Left ventricle myocardium inferior (tissue), 1 donor: ENCODE measurements around the gene SH3GL1. TPM values are rescaled to one million over a fixed set of nuclear protein-coding genes. Genes with fewer than 3 reads are reported as not detected.

Experiments
- DNase-seq: peaks from one replicate; pipeline ENCODE4 v3.0.0-alpha.2; 2020
- H3K27ac ChIP-seq: fragments of 200-600 bp; replicated peaks from 2 replicates; pipeline ENCODE4 v1.8.0; 2021
- H3K27me3 ChIP-seq: fragments of 200-600 bp; 2 replicates; pipeline ENCODE4 v1.8.0; 2021; ENCODE audit warnings: low read depth
- H3K36me3 ChIP-seq: fragments of 200-600 bp; 2 replicates; pipeline ENCODE4 v1.8.0; 2021
- H3K4me1 ChIP-seq: fragments of 200-600 bp; 2 replicates; pipeline ENCODE4 v1.8.0; 2021
- H3K4me3 ChIP-seq: fragments of 200-600 bp; 2 replicates; pipeline ENCODE4 v1.8.0; 2021; ENCODE audit warnings: mild to moderate bottlenecking, moderate library complexity
- H3K9me3 ChIP-seq: fragments of 200-600 bp; replicated peaks from 2 replicates; pipeline ENCODE4 v1.8.0; 2021
- intact Hi-C: fragments of 100-400 bp; cut with micrococcal nuclease; formaldehyde crosslinking; loops from one replicate; pipeline ENCODE4 v1.11.0; 2022
- total RNA-seq: library from RNA; stranded (reverse); fragmentation: NEBNext Ultra II Directional; extraction: Animal tissue kit (Norgen Biotek cat#: 25700); gene quantifications from one replicate; pipeline ENCODE4 v1.2.1, GENCODE V29; 2021
- TF ChIP-seq, protein P1 (sequence below): fragments of 200-600 bp; IDR thresholded peaks from 2 replicates; pipeline ENCODE4 v1.8.0; 2021; ENCODE audit warnings: antibody characterized with exemption, mild to moderate bottlenecking, borderline replicate concordance
- donor health status: DM: no; HTN: yes; CAD: no; lungs with severe emphysema.

The SH3GL1 gene
- total RNA-seq, 1 donor from 2014 or later, result 18.6 TPM

DNA sequence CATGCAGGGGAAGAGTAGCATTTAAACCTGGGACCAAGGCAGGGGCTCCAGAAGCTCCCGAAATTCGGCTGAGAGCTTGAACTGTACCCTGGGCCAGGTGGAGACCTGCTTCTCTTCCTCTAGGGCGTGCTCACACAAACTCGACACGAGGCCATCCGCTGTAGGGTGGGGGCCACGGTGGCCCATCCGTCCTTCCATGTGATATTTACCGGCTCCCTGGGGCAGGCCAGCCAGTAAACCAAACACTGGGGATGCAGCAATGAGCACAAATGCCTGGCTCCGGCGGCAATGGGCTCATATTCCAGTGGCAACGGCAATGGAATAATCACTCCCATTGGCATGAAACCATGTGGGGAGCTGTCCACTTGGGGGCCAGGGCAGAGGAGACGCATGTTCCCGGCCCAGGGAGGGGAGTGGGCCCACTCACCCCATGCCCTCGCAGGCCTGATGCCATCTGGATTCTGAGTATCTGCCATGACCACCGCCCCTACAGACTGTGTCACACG is 10.8 kb downstream of the SH3GL1 start:
- Histone ChIP-seq H3K4me1 (peaks cover 72% of the 10 kb centered on the region), H3K36me3 (peaks cover 17% of the 10 kb centered on the region)
- no peak for DNase-seq

DNA sequence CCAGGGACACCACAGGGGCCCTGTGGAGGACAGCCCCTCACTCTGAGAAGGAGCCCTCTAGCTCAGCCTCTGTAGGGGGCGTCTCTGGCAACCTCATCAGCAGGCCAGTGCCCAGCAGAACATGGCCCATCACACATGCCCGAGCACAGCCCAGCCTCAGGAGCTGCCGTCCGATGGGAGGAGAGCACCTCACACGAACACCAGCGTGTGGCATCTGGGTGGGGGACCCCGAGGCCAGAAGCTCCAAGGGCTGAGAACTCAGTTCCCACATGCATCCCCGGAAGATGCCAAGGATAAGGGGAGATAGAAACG is 11.3 kb downstream of the SH3GL1 start:
- TF ChIP-seq, protein P1, sequence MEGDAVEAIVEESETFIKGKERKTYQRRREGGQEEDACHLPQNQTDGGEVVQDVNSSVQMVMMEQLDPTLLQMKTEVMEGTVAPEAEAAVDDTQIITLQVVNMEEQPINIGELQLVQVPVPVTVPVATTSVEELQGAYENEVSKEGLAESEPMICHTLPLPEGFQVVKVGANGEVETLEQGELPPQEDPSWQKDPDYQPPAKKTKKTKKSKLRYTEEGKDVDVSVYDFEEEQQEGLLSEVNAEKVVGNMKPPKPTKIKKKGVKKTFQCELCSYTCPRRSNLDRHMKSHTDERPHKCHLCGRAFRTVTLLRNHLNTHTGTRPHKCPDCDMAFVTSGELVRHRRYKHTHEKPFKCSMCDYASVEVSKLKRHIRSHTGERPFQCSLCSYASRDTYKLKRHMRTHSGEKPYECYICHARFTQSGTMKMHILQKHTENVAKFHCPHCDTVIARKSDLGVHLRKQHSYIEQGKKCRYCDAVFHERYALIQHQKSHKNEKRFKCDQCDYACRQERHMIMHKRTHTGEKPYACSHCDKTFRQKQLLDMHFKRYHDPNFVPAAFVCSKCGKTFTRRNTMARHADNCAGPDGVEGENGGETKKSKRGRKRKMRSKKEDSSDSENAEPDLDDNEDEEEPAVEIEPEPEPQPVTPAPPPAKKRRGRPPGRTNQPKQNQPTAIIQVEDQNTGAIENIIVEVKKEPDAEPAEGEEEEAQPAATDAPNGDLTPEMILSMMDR, result no peak
- Histone ChIP-seq H3K4me3 (no peak overlapping the region), H3K27me3 (no peaks in the 10 kb centered on the region), H3K9me3 (no peaks in the 10 kb centered on the region), H3K36me3 (peaks cover 23% of the 10 kb centered on the region), H3K27ac (peak overlapping the region; percentile 86), H3K4me1 (peaks cover 66% of the 10 kb centered on the region)
- DNase-seq, result no peak
- intact Hi-C loops, result no loop called here

More for the DNA sequence above, 10.8 kb downstream of the SH3GL1 start:
- intact Hi-C loops, result no loop called here
- H3K4me3 ChIP-seq, result peak overlapping the region; percentile 41
- TF ChIP-seq, protein P1, result no peak
- H3K27ac ChIP-seq, result peak overlapping the region; percentile 86
- H3K9me3 ChIP-seq, result no peaks in the 10 kb centered on the region
- no peaks in the 10 kb centered on the region for H3K27me3 ChIP-seq

DNA sequence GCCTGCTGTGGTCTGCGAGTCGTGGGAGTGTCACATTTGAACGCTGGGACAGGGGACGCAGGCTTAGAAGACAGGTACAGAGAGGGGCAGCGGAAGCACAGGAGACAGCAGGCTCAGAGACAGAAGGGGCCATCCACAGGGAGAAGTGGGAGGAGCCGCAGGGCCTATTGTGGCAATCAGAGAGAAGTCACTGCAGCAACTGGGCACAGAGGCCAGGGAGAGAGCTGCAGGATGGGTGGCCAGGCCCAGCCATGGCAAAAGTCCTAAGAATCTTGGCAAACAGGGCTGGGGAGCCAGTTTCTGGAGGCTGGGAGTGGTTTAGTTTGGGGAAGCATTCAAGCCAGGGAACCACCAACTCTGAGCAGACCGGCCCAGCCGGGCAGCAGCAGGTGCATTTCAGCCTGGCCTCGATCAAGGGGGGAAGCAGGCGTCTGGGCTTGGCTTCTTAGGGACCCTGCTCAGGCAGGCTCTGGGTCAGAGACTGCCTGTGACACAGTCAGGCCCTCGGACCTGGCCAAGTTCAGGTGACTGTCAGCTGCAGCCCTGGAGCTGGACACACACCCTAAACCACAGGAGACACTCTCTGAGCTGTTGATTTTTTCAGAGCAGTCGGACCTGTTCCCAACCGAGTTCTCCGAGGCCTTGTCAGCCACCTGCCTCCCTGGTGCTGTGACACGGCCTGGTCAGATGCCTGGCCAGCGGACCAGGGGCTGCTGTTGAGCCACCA is 11.8 kb downstream of the SH3GL1 start:
- intact Hi-C loops, result no loop called here
- H3K36me3 ChIP-seq, result peaks cover 23% of the 10 kb centered on the region
- peak; percentile 35 for DNase-seq
- no peaks in the 10 kb centered on the region for H3K27me3 ChIP-seq
- H3K4me3 ChIP-seq, result no peak overlapping the region
- H3K27ac ChIP-seq, result peak overlapping the region; percentile 86
- peaks cover 61% of the 10 kb centered on the region for H3K4me1 ChIP-seq
- no peaks in the 10 kb centered on the region for H3K9me3 ChIP-seq
- TF ChIP-seq, protein P1, result no peak

DNA sequence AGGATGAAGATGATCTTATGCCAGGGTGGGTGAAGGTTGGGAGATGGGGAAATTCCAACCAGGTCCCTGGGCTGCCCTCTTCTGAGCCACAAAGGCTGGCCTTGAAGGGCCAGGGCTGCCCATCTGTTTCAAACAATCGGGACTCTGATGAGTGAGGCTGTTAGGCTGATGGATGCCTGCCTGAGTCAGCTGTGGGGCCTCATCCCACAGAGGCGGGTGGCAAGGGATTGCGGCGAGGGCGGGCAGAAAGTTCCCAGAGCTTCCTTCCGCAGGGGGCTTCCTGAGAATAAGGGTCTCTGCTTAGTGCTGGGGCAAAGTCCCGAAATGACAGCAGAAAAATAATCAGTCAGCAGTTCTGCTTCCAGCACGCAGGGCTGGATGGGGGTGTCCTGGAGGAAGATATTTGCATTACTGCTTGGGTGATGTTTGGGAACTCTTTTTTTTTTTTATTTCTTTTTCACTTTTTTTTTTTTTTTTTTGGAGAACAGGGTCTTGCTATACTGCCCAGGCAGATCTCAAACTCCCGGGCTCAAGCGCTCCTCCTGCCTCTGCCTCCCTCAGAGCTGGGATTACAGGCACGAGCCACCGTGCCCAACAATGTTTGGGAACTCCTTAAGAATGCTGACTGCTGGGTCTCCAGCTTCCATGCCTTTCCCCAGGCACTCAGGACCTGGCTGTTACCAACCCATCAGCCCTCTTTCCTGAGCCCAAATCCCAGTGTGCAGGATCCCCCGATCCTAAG is 14.1 kb downstream of the SH3GL1 start:
- Histone ChIP-seq H3K27ac (no peak overlapping the region), H3K4me1 (peaks cover 43% of the 10 kb centered on the region), H3K9me3 (no peaks in the 10 kb centered on the region), H3K36me3 (peaks cover 23% of the 10 kb centered on the region), H3K4me3 (no peak overlapping the region), H3K27me3 (no peaks in the 10 kb centered on the region)
- no peak for DNase-seq
- intact Hi-C loops, result no loop called here
- TF ChIP-seq, protein P1, result no peak

DNA sequence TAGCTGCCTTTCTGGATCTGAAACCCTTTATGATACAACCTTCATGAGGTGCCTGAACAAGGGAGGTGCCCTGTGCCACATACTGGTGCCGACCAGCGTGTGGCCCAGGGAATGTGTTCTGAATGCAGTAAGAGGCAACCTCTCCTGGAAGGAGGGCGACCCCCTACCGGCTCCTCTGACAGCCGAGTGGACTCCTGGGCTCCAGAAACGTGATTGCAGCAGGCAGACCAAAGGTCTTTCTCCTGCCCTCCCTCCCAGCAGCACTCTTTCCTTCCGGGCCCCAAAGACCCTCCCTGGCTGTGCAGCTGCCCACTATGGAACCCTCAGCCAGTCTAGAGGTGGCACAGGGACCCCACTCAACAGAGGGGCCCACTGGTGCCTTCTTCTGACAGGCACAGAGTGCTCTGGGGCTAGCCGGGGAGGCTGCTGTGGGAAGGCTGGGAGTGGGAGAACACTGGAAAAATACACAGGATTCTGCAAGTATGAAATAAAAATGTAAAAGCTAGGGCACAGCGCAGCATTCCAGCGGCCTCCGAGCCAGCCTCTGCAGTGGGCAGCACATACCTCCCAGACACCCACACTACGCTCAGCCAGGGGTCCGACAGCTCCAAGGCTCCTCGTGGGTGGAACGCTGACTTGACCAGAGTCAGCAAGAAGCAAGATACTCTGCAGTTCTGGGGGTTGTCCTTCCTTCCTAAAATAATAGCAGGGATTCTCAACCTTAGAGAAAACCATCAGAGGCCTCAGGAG is 14.9 kb downstream of the SH3GL1 start:
- intact Hi-C loops, result no loop called here
- Histone ChIP-seq H3K9me3 (no peaks in the 10 kb centered on the region), H3K27me3 (no peaks in the 10 kb centered on the region), H3K36me3 (peaks cover 23% of the 10 kb centered on the region), H3K4me1 (peaks cover 40% of the 10 kb centered on the region), H3K27ac (no peak overlapping the region), H3K4me3 (no peak overlapping the region)
- TF ChIP-seq, protein P1, result no peak
- DNase-seq, result no peak
